H1 (cell line): ENCODE results near the gene VAV2. TPM values are rescaled to one million over a fixed set of nuclear protein-coding genes. Genes with fewer than 3 reads are reported as not detected.

Experiments used
- BACH1 ChIP-seq: IDR thresholded peaks from 2 replicates; pipeline ENCODE4 v1.6.1; 2012; ENCODE audit warnings: low read length, improper control_type of control experiment
- CEBPB ChIP-seq: IDR thresholded peaks from 2 replicates; pipeline ENCODE4 v1.6.1; 2012; ENCODE audit warnings: low read depth, low read length
- CTBP2 ChIP-seq: IDR thresholded peaks from 2 replicates; pipeline ENCODE4 v1.7.0; 2011; ENCODE audit warnings: borderline replicate concordance, mild to moderate bottlenecking, moderate library complexity, mixed read lengths, low read length; ENCODE audit not compliant: insufficient read depth, insufficient read length
- EZH2 ChIP-seq: fragments of 200-600 bp; sonication (generic); IDR thresholded peaks from 2 replicates; pipeline ENCODE4 v1.7.1; 2012; ENCODE audit warnings: low read depth, mild to moderate bottlenecking, moderate library complexity, low read length, inconsistent platforms; ENCODE audit not compliant: severe bottlenecking
- HDAC2 ChIP-seq, 2 experiments: fragments of 300-600 bp in 1 of 2; sonication (generic) in 1 of 2; IDR thresholded peaks; 2 replicates each; pipeline ENCODE4 v1.6.1; 2011 to 2012; ENCODE audit warnings: low read depth in 2 of 2, low read length in 2 of 2, mild to moderate bottlenecking in 2 of 2, moderate library complexity in 2 of 2, borderline replicate concordance in 1 of 2, inconsistent platforms in 1 of 2
- polyA plus RNA-seq, 7 experiments: library from polyadenylated mRNA; depleted of rRNA in 3 of 7; stranded (reverse) in 5 of 7; unstranded in 2 of 7; fragments of >200 nt in 5 of 7; fragments of 200-250 nt in 2 of 7; gene quantifications; 1 replicate in 5 of 7; 2 replicates in 1 of 7; 4 replicates in 1 of 7; pipeline versions ENCODE4 v1.2.1 to v1.2.3, GENCODE V29; 2011 to 2013; ENCODE audit warnings: missing spikeins in 2 of 7, mixed read lengths in 2 of 7
- total RNA-seq: library from RNA; stranded (reverse); fragmentation: NEBNext Ultra II Directional; extraction: Animal tissue kit (Norgen Biotek cat#: 25700); gene quantifications from 2 replicates; pipeline ENCODE4 v1.2.1, GENCODE V29; 2021

VAV2 gene
- total and polyA plus RNA-seq, 2 of the 8 experiments (the other 6 are each of a cell fraction or from before 2014, with no cell fraction given): 13.6 to 37.6 TPM

DNA sequence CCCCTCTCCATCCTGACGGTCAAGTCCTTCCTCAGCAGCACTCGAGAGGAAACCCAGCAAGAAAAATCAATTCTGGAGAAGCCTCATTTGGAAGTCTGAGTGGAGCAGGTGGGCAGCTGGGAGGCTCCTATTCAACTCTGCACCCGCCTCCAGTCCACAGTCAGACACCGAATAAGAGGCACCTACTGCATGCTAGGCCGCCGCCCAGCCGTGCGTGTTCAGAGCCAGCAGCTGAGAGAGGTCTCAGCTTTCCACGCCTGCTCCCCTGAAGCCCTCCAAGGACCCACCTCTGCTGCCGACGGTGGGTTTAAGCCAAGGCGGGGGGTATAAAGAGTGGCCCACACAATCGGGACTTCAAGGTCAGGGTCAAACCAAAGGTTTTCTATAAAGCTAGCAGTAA, 41.9 kb downstream of the VAV2 start (continued):
- TF ChIP-seq EZH2: no peak
- no peak for TF ChIP-seq HDAC2 (IDR thresholded peaks at IDR 0.05; ENCODE audit: borderline replicate concordance in 1 of 2, low read depth in 2 of 2, low read length in 2 of 2)
- TF ChIP-seq CTBP2: no peak
- TF ChIP-seq CEBPB: no peak
- TF ChIP-seq BACH1: no peak
